CD4-positive, alpha-beta T cell treated with Interleukin-12 subunit alpha and Interleukin-12 subunit beta, for 1 hour (primary cell): ENCODE results near the gene TMOD2.
A peak's percentile ranks its signal among the peaks of the same experiment; 100 is the strongest.

Experiments used
- DNase-seq: peaks from one replicate; pipeline ENCODE4 v3.0.0-alpha.2; 2020

TMOD2 gene

DNA sequence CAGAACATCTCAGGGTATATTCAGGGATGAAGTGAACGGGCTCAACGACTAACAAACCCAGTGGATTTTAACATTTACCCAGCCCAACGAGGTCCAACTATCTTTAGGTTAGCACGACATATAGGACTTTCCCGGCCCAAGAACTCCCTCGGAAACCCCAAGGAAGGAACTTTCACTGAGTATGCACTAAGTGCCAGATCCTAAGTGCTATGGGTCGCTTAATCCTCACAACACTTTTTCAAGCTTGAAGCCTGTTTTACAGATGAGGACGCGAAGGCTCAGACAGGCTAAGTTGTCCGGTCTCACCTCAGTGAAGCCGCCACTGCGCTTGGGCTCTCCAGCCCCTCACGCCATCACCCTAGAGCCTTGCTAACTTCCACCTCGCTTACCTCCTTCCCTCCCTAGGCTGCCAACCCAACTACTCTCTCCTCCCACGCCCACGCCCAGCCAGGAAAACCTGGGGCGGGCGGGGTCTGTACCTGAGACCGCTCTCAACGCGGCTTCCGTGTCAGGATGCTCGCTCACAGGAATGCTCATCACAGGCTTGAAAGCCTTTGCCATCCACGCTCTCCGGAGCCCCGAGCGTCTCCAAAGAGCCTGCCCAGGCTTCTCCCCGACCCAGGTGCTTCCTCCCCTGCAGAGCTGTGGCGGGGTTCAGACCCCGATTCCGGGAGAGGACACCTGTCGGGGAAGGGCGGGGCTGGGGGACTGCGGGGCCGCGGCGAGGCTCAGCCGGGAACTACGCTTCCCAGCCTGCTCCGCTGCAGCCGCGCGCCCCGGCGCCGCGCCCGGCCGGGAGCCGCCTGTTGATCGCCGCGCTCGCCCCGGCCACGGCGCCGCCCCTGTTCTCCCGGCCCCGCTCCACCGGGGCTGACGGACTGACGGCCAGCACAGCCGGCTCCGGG lies at the start of gene TMOD2:
Gene TMOD2 (plus strand): TSS at position 806 of the 905 bp plus-strand sequence. CDS start 14,845 bp downstream, outside the sequence.
- DNase-seq: peak; percentile 54

DNA sequence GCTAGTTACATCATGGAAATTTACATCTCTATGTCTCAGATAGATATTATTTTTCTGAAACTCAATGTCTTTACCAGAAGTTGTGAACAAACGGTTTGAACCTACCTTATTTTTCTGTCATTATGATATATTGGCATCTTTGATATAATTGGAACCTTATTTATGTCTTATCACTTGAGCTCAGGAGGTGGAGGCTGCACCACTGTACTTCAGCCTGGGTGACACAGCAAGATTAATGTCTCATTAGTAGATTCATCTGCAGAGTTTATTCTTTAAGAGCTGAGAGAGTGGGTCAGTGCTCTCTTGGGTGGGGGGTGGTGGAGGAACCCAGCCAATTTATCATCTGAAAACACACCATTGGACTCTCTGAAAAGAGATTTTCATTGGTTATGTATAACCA lies 48.7 kb upstream of the TMOD2 start:
- no peak for DNase-seq

DNA sequence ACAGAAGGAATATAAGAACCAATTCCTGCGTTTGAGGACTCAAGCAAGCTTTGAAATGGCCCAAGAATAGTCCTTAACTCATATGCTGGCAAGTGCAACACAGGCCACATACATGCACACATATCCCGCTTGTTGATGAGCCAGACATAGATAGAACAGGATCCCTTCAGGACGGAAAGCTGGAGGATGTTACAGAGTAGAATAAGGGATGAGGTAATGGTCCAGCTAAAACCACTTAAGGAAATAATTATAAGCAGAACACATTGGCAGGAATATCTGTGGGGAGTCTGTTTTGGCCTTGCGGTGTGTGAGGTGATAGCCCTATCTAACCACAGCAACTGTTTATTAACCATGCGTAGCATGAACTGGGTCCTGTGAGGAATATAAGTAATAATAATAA lies 45.1 kb upstream of the TMOD2 start:
- DNase-seq: no peak

DNA sequence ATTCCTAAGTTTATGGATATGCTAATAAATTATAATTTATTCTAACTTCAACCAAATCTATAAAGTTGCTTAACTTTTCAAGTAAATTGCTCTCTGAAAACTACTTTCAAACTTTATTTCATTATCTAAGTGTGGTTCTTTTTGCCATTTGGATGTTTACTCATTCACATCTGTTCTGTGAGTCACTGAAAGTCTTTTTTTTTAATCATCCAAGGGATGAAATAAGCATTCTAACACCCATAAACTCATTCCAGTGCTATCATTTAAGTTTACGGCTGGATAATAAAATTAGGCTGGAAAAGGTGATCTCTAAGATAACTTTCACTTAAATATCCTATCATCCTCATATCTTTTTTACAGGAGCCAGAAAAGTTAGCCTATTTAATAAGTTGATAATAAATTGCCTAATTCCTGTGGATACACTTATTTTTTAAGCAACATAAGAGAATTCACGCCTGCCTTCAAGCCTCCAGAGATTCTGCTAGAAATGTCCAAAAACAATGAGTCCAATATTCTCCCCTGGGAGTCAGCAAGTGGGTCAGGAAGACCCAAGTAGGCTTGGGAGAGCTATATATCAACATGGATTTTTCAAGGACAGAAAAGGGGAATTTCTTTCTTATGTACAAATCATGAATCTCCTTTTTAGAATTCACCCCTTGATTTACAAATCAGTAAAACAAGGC lies 44.3 kb upstream of the TMOD2 start:
- DNase-seq: no peak

DNA sequence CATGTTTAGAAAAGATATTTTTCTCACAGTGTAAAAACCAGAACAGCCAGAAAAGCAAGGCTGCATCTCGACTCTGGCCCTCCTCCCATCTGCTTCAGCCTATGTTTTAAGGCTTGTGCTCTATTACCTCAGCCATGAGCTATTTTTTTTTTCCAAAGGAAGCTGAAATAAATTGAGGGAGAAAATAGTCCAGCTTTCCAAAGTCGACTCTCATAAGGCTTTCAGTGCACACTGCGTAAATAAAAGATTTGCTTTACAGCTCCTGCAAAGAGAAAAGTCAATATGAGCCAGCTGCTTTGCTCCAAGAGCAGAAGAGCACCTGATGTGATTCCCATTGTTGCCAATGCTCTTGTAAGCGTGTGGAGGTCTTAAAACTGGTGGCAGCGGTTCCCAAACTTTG lies 43.4 kb upstream of the TMOD2 start:
- DNase-seq: no peak

DNA sequence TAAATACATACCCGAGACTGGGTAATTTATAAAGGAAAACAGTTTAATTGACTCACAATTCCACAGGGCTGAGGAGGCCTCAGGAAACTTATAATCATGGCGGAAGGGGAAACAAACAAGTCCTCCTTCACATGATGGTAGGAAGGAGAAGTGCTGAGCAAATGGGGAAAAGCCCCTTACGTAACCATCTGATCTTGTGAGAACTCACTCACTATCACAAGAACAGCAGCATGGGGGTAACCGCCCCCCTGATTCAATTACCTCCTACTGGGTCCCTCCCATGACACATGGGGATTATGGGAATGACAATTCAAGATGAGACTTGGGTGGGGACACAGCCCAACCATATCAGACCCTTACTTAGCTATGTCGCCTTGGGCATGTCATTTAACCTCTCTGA lies 42.4 kb upstream of the TMOD2 start:
- DNase-seq: no peak

DNA sequence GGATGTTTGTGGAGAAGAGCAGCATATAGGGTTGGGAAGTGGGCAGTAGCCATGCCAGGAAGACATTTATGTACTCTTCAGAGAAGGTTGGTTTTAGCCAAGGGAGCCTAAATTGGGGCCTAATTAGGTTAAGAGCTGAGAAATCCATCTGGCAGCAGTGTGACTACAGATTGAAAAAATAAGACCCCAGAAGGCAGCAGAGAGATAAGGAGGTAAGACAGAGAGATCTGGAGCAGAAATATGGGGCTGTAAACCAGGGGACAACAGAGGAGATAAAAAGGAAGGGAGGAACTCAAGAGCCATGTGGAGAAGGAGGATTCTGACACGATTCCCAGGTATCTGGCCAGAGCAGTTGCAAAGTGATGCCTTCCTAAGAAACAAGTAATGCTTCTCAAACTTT lies 37.2 kb upstream of the TMOD2 start:
- DNase-seq: no peak

DNA sequence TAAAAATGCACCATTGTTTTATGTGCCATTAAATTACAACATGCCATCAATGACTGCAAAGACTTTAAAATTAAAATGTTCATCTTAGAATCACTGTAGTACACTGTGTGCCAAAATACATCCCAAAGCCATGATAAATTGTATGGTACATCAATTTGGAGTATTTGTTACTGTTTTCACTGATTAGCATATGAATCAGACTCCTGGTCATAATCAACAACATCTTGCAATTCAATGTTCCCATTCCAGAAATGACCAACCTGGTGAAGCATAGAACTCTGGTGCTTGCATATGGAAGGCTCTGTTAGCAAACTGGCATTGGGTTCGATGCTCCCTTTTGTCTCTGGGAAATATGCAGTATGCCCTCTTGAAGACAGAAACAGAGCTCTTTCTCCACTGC lies 36.5 kb upstream of the TMOD2 start:
- DNase-seq: no peak

DNA sequence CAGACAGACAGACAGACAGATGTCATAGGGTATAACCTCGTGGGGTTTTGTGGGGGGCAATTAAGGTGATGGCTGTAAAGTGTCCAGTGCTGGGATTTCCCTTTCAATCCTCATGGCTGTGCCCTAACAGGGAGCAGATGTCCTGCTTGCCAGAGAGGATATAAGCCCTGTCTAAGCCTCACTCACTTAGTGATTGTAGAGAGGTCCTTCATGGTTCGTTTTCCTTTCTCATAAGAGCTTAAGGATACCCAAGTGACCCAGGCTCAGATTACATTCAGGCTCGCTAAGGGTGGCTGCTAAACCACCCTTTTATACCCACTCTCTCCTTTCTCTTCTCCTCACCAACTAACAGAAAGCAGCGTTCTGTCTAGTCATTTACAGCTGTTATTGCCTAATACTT lies 33.2 kb upstream of the TMOD2 start:
- no peak for DNase-seq

DNA sequence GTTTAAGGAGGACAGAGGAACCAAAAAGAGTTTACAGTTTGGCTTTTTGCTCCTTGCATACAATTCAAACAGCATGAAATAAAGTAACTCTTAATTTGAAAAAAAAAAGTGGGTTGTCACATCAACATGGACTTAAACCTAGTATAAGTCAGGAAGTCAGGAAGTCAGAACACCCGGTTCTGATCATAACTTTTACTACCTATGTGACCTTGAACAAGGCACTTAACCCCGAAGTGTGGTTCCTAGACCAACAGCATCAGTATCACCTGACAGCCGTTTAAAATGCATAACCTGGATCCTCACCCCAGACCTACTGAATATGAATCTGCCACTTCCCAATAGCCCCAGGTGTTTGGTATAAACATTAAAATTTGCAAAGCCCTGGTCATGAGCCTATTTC lies 32.7 kb upstream of the TMOD2 start:
- no peak for DNase-seq

DNA sequence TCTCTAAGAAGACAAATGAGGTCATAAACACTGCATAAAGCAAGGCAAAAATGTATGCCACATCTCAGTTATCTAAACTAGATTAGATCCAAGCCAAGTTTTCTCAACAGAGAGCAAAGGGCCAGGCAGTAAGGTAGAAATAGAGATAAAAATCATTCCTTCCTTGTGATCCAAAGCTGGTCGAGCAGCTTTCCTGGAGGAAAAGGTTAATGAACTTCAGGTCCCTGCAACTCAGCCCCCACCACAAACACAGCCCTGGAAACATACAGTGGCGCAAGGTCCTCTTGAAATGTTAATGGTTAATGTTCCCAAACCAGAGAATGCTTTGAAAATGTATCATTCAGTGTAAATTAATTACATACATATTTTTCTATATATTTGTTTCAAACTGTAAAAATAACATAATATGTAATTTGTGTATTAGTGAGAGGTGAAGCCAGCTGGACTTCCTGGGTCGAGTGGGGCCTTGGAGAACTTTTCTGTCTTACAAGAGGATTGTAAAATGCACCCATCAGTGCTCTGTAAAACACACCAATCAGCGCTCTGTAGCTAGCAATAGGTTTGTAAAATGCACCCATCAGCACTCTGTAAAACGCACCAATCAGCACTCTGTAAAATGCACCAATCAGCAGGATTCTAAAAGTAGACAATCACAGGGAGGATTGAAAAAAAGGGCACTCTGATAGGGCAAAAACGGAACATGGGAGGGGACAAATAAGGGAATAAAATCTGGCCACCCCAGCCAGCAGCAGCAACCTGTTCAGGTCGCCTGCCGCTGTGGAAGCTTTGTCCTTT lies 31.0 kb upstream of the TMOD2 start:
- no peak for DNase-seq

DNA sequence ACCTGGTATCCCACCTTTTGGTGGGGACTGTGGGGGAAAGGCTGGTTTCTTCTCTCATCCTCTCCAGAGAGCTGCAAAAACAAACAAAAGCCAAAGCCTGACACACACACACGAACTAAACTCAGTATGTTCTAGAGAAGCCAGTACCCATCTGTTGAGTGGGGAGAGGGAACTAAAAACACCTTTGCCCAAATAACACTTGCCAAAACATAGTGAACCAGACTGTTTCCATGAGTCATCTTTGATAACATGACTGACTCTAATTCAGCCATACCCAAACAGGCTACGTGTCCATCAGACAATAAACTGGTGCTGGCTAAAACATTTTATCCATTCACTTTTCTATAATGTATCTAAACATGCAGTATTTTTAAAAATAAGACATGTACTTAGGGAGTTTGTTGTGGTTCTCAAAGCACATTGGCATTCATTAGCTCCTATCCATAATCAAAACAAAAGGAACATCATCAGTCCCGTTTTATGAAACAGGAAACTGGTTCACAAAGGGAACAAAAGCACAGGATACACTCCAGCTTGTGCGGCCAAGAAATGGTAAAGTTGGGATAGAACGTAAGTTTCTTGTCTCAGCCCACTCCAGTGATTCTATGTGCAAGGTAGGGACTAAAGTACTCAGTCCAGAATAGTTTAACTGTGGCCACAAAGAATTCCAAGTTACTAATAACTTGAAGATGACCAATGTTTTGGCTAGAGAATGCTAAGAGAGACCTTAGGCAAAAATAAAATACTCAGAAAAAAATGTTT lies 30.0 kb upstream of the TMOD2 start:
- DNase-seq: no peak

DNA sequence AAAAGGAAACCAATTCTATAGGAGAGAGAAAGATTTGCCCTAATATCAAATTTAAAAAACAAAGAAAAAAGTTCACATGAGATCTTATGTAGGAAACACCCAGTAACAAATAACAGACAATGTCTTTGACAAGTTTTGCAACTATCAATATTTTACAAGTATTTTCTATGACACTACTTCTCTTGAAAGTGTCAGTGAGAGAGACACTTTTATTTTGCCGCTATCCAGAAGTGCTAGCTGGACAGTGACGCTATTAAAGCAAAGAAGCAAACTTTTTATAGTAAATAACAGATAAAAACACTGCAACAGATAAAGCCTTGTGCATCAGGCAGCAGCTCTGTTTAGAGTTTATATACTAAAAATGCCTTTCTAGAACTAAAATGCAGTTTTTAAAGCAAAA lies 27.2 kb upstream of the TMOD2 start:
- DNase-seq: no peak

DNA sequence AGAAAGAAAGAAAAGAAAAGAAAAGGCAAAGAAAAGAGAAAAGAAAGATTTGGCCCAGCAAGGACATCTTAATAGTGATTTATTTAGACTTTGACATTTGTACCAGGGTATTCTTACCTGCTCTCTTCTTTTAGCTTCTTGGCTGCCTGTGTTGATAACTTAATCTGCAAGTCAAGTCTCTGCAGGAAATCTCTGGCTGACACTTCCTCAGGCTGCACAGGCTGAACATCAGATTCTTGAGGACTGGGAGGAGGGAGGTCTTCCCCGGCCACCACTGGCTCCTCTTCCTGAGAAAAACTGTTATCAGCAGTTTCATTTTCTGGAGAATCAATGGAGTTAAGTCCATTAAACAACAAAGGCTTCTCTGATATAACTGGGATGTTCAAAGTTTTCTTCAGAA lies 26.7 kb upstream of the TMOD2 start:
- DNase-seq: no peak

DNA sequence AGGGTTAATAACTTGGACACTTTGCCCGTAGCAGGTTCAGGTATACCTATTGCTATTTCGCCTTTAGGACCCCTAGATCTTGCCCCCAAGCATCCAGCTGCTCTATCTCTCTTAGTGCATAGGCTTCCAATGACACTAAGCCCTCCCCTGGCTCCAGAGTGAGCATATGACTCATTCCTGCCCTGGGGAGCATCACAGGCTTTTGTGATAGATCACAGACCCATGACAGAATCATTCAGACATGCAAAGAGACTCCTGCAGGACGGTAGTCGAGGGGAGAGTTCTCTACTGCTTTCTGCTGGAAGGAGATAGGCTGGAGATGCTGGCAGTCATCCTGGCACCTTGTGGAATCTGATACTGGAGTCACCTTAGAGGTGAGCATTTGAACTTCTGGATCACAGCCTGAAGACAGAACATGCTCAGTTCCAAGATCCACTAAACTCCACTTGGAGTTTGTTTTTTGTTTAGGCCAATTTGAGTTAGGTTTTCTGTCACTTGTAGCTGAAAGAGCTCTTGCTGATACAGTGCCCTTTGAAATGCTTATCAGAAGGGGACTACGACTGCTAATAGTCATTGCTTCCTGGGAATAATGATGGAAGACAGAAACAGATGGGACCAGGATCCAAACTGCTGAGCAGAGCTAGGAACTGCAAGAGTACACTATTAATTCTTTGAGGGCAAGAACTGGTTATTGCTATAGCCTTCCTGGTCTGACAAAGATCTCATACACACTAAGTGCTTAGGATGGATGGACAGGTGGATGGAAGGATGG lies 24.9 kb upstream of the TMOD2 start:
- DNase-seq: no peak

DNA sequence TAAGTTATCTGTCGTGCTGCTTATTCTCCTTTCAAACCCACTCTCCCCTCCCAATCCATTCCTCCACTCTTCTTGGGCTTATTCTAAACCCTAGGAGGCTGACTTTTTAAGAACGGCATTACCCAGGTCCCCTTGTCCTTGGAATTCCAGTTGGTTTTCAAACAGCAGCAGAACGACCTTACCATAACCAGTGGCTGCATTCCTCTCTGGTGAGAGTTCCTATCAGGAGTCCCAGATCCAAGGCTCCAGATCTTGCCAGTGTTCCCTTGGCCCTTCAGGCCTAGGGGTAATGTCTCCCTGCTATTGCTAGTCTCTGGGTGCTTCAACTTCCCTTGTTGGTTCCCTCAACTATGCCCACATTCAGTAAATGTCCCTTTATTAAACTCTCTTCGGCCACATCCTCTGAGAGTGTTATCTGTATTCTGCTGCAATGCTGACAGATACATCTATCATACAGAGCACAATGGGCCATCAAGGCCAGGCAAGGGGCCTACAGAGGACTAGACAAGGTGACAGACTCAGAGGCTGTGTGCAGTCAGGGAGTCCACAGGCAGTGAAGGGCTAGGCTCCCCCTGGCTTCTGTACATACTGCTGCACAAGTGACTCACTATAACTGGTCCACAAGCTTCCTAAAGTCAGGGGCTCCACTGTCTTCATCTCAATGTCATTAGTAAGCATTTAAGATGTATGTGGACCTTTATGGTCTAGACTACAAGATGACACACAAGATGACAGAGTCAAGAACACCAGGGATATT lies 24.1 kb upstream of the TMOD2 start:
- DNase-seq: peak; percentile 20

DNA sequence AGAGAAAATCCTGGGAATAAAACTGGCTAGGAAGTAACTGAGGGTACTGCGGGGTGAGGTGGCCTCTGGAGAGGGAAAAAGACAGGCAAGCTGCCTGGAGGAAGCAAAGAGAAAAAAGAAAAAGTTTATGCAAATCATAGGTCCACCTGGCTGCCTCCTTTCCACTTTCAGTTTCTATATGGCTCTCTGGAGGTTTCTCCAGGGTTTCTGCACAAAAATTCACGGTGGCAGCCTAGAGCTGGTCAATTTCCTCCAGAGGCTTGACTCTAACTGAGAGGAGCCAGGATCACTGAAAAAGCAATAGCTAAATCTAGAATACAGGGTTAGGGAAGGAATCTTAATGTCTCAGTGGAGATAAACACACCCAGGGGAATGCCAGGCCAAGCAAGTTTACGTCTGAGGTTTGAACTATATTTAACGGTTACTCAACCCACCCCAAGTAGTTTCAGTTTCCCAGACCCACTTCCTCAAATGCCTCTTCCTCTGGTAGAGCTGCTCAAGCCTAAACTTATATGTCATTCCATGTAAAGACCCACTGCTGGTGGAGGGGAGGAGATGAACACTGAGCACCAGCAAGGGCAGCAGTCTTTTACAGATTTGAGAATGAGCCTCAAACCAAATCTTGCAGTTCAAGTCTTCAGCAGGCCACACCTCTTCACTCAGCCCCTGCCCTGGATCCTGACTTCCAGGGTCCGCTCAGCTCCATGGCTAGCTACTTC lies 19.7 kb upstream of the TMOD2 start:
- DNase-seq: peak; percentile 67

DNA sequence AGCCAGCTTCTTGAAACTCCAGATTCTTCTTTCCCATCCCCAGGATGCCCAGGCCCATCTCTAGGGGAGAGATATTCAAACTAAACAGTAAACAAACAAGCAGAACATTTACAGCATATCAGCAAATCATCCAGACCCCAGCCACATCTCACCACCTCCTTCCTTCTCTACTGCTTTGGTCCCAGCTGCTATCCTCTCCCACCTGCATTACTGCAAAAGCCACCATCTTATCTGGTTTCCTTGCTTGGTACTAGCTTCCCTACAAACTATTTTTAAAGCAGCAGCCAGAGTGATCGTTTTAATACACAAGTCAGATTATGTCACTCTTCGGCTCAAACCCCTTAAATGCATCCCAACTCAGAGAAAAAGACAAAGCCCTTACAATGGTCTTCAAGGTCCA lies 18.8 kb upstream of the TMOD2 start:
- no peak for DNase-seq

DNA sequence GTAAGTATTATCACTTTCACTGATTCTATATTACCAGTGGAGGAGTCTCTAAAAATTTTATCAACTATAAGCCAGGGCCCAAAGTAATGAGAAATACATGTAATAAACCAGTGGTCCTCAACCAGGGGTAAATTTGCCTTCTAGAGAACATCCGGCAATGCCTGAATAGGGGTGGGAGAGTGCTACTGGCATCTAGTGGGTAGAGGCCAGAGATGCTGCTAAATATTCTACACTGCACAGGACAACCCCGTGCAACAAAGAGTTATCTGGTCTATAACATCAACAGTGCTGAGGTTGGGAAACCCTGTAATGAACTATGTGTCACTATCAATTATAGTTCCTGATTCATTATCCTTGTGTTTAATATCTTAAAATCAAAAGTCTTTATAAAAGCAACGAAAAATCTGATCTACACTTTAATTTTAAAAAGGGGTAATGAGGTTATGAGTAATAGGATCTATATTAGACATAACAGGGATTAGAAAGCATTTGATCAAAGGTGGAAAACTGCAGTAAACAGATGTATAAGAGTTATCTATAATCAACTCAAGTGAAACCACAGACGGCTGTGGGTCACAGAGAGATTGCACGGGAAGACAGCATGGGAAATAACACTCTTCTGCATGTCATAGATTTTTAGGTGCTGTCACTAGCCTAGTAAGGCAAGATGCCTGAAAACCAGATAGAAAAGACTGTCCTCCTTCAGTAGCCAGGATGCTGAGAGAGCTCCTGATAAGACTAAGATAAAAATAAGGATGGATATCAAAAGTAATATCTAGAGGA lies 16.0 kb upstream of the TMOD2 start:
- peak; percentile 50 for DNase-seq

DNA sequence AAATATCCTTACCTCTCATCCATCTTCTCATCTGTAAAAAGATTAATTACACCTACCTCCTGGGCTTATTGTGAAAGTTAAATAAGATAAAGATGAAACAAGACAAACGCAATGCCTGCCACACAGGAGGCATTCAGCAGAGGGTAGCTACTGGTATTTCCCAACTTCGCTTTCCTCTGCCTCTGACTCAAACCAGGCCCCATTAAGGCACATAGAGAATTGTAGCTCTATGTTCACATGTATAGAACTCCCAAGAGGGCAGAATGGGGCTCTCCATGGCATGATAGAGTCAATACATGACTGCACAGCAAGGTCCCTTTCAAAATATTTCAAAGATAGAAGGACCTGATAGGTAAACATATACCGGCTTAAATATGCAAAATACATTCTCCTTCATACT lies 15.3 kb upstream of the TMOD2 start:
- peak; percentile 20 for DNase-seq
